H9 (cell line): ENCODE data around the gene AMER1. TPM values are rescaled to one million over a fixed set of nuclear protein-coding genes. Genes with fewer than 3 reads are reported as not detected.

Experiments used
- DNase-seq: peaks from one replicate; pipeline ENCODE4 v3.0.0-alpha.2; 2017
- H2AFZ ChIP-seq: one replicate; pipeline ENCODE4 v1.6.1; 2013; ENCODE audit warnings: mild to moderate bottlenecking, low read length, control low read depth, moderate library complexity
- H2AK5ac ChIP-seq: 2 replicates; pipeline ENCODE4 v1.6.1; 2013; ENCODE audit warnings: low read length, control low read depth, mixed read lengths; ENCODE audit not compliant: insufficient read length
- H2BK120ac ChIP-seq: one replicate; pipeline ENCODE4 v1.6.1; 2013; ENCODE audit warnings: low read depth, mild to moderate bottlenecking, low read length, control low read depth, inconsistent platforms; ENCODE audit not compliant: poor library complexity, severe bottlenecking
- H2BK12ac ChIP-seq: 2 replicates; pipeline ENCODE4 v1.6.1; 2013; ENCODE audit warnings: low read length, control low read depth, mixed read lengths, low read depth; ENCODE audit not compliant: insufficient read length
- H2BK15ac ChIP-seq: 2 replicates; pipeline ENCODE4 v1.6.1; 2013; ENCODE audit warnings: low read depth, low read length, control low read depth
- H2BK20ac ChIP-seq: one replicate; pipeline ENCODE4 v1.6.1; 2013; ENCODE audit warnings: low read depth, mild to moderate bottlenecking, low read length, control low read depth, inconsistent platforms; ENCODE audit not compliant: poor library complexity, severe bottlenecking
- H2BK5ac ChIP-seq: 2 replicates; pipeline ENCODE4 v1.6.1; 2013; ENCODE audit warnings: low read length, control low read depth, mixed read lengths; ENCODE audit not compliant: insufficient read length
- H3K14ac ChIP-seq: 2 replicates; pipeline ENCODE4 v1.6.1; 2013; ENCODE audit warnings: low read length, control low read depth; ENCODE audit not compliant: insufficient read depth
- H3K18ac ChIP-seq: 2 replicates; pipeline ENCODE4 v1.6.1; 2013; ENCODE audit warnings: low read depth, mild to moderate bottlenecking, mixed read lengths, low read length, control low read depth; ENCODE audit not compliant: insufficient read length
- H3K23ac ChIP-seq: 2 replicates; pipeline ENCODE4 v1.6.1; 2013; ENCODE audit warnings: low read length, control low read depth, mixed read lengths, low read depth; ENCODE audit not compliant: insufficient read length
- H3K23me2 ChIP-seq: 2 replicates; pipeline ENCODE4 v1.6.1; 2013; ENCODE audit warnings: low read depth, mild to moderate bottlenecking, mixed read lengths, low read length, control low read depth; ENCODE audit not compliant: insufficient read length, poor library complexity, severe bottlenecking
- H3K27ac ChIP-seq: 2 replicates; pipeline ENCODE4 v1.5.1; 2013; ENCODE audit warnings: low read length, control low read depth, mixed read lengths, low read depth; ENCODE audit not compliant: insufficient read length
- H3K27me3 ChIP-seq: 2 replicates; pipeline ENCODE4 v1.6.1; 2013; ENCODE audit warnings: low read length, control low read depth, inconsistent platforms; ENCODE audit not compliant: insufficient read depth
- H3K4ac ChIP-seq: 2 replicates; pipeline ENCODE4 v1.6.1; 2013; ENCODE audit warnings: low read depth, mild to moderate bottlenecking, control low read depth, inconsistent platforms, low read length, moderate library complexity
- H3K4me1 ChIP-seq: 2 replicates; pipeline ENCODE4 v1.6.1; 2013; ENCODE audit warnings: low read length, control low read depth, inconsistent platforms; ENCODE audit not compliant: insufficient read depth
- H3K4me2 ChIP-seq: 2 replicates; pipeline ENCODE4 v1.6.1; 2013; ENCODE audit warnings: low read length, control low read depth, mixed read lengths; ENCODE audit not compliant: insufficient read length, insufficient read depth
- H3K56ac ChIP-seq: 2 replicates; pipeline ENCODE4 v1.6.1; 2013; ENCODE audit warnings: low read depth, mild to moderate bottlenecking, mixed read lengths, low read length, control low read depth; ENCODE audit not compliant: insufficient read length
- H3K79me1 ChIP-seq: 2 replicates; pipeline ENCODE4 v1.6.1; 2013; ENCODE audit warnings: low read depth, mild to moderate bottlenecking, moderate library complexity, low read length, control low read depth, inconsistent platforms; ENCODE audit not compliant: insufficient read depth, poor library complexity, severe bottlenecking
- H3K79me2 ChIP-seq: 2 replicates; pipeline ENCODE4 v1.6.1; 2013; ENCODE audit warnings: low read length, control low read depth, inconsistent platforms; ENCODE audit not compliant: insufficient read depth
- H3K9ac ChIP-seq: 2 replicates; pipeline ENCODE4 v1.6.1; 2013; ENCODE audit warnings: low read length, control low read depth, mixed read lengths; ENCODE audit not compliant: insufficient read length; ENCODE audit errors: extremely low read depth
- H3K9me3 ChIP-seq: one replicate; pipeline ENCODE4 v1.6.1; 2013; ENCODE audit warnings: low read depth, low read length, inconsistent platforms; ENCODE audit not compliant: control insufficient read depth
- H3T11ph ChIP-seq: one replicate; pipeline ENCODE4 v1.6.1; 2013; ENCODE audit warnings: mild to moderate bottlenecking, low read length, control low read depth, inconsistent platforms
- H4K20me1 ChIP-seq: one replicate; pipeline ENCODE4 v1.6.1; 2013; ENCODE audit not compliant: control insufficient read depth, insufficient read length, insufficient read depth
- H4K5ac ChIP-seq: 2 replicates; pipeline ENCODE4 v1.6.1; 2013; ENCODE audit warnings: low read depth, mild to moderate bottlenecking, mixed read lengths, low read length, control low read depth; ENCODE audit not compliant: insufficient read length
- H4K8ac ChIP-seq: replicated peaks from 2 replicates; pipeline ENCODE4 v1.6.1; 2013; ENCODE audit warnings: low read length, control low read depth, mixed read lengths, low read depth; ENCODE audit not compliant: insufficient read length
- H4K91ac ChIP-seq: 2 replicates; pipeline ENCODE4 v1.6.1; 2013; ENCODE audit warnings: low read depth, mild to moderate bottlenecking, moderate library complexity, mixed read lengths, low read length, control low read depth; ENCODE audit not compliant: insufficient read length
- H3K27ac Mint-ChIP-seq, 3 experiments: 2 replicates in 2 of 3; 3 replicates in 1 of 3; pipeline ENCODE4 v1.8.0; 2020 to 2021; ENCODE audit warnings: mixed read lengths in 3 of 3, mild to moderate bottlenecking in 1 of 3, moderate library complexity in 1 of 3
- H3K27me3 Mint-ChIP-seq: 2 replicates; pipeline ENCODE4 v1.8.0; 2021; ENCODE audit warnings: low read depth, mild to moderate bottlenecking, moderate library complexity, mixed read lengths
- H3K36me3 Mint-ChIP-seq, 3 experiments: 2 replicates in 2 of 3; 3 replicates in 1 of 3; pipeline ENCODE4 v1.8.0; 2020 to 2021; ENCODE audit warnings: low read depth in 3 of 3, mixed read lengths in 3 of 3; ENCODE audit not compliant: insufficient read depth in 1 of 3
- H3K4me1 Mint-ChIP-seq, 2 experiments: 2 replicates each; pipeline ENCODE4 v1.8.0; 2020; ENCODE audit warnings: mixed read lengths in 2 of 2
- H3K4me3 Mint-ChIP-seq, 2 experiments: 2 replicates in 1 of 2; 3 replicates in 1 of 2; pipeline ENCODE4 v1.8.0; 2020 to 2021; ENCODE audit warnings: mild to moderate bottlenecking in 2 of 2, mixed read lengths in 2 of 2, moderate library complexity in 1 of 2
- H3K9me3 Mint-ChIP-seq, 2 experiments: 2 replicates in 1 of 2; 3 replicates in 1 of 2; pipeline ENCODE4 v1.8.0; 2020; ENCODE audit warnings: mild to moderate bottlenecking in 2 of 2, mixed read lengths in 2 of 2, moderate library complexity in 1 of 2
- CTCF ChIP-seq: fragments of 200-600 bp; sonication (generic); conservative IDR thresholded peaks from 3 replicates; pipeline ENCODE4 v1.8.0; 2021; ENCODE audit warnings: antibody characterized with exemption, mild to moderate bottlenecking
- WGBS: extraction: QIAGEN DNeasy Blood & Tissue Kit; methylation state at CpG from one replicate; pipeline ENCODE4 v1.1.7; 2013; ENCODE audit warnings: missing lambda C conversion rate, low lambda C conversion rate, mixed read lengths; ENCODE audit not compliant: insufficient read length; ENCODE audit errors: extremely low coverage; 5-methylcytosine and 5-hydroxymethylcytosine counted together
- total RNA-seq: library from RNA; stranded (reverse); gene quantifications from 2 replicates; pipeline ENCODE4 v1.2.1, GENCODE V29; 2021

The AMER1 gene
- total RNA-seq, 1 experiment from 2014 or later = 6.2 TPM

- no CpG with 5 or more reads among the region's 1 CpG for WGBS
- H3K18ac ChIP-seq = no peak overlapping the region
- no peaks in the 10 kb centered on the region for H4K20me1 ChIP-seq
Measured at GRCh38 chrX:64169988-64170387, 35.5 kb downstream of the AMER1 start.

More at GRCh38 chrX:64169988-64170387, 35.5 kb downstream of the AMER1 start:
- H3K4me3 Mint-ChIP-seq = no peak overlapping the region
- no peaks in the 10 kb centered on the region for H3K4me1 ChIP-seq
- H3K9me3 Mint-ChIP-seq = peaks cover 48 to 59% of the 10 kb centered on the region in 2 experiments
- H4K5ac ChIP-seq = no peak overlapping the region
- no peak overlapping the region for H3K14ac ChIP-seq
- H2BK12ac ChIP-seq = no peak overlapping the region
- H3K27ac ChIP-seq = no peak overlapping the region
- H2AFZ ChIP-seq = no peak overlapping the region
- TF ChIP-seq CTCF = no peak
- no peaks in the 10 kb centered on the region for H3K27me3 ChIP-seq
- no peak overlapping the region for H3K56ac ChIP-seq
- peaks cover 8% of the 10 kb centered on the region for H3K9me3 ChIP-seq
- no peak overlapping the region for H4K91ac ChIP-seq
- H3K27ac Mint-ChIP-seq = no peak overlapping the region
- H3K4me1 Mint-ChIP-seq = no peaks in the 10 kb centered on the region
- H3K9ac ChIP-seq = no peak overlapping the region
- H3K79me1 ChIP-seq = no peaks in the 10 kb centered on the region
- no peaks in the 10 kb centered on the region for H3K79me2 ChIP-seq
- H2BK5ac ChIP-seq = no peak overlapping the region
- no peaks in the 10 kb centered on the region; a peak in 3 of 7 replicates for H3K36me3 Mint-ChIP-seq
- DNase-seq = no peak
- no peak overlapping the region for H2BK120ac ChIP-seq
- H2BK15ac ChIP-seq = no peak overlapping the region
- no peak overlapping the region for H3K23ac ChIP-seq
- H3K4me2 ChIP-seq = no peak overlapping the region
- H3K23me2 ChIP-seq = no peaks in the 10 kb centered on the region
- H3K27me3 Mint-ChIP-seq = no peaks in the 10 kb centered on the region
- no peak overlapping the region for H3T11ph ChIP-seq
- H2AK5ac ChIP-seq = no peak overlapping the region
- no peak overlapping the region for H2BK20ac ChIP-seq
- no peak overlapping the region for H3K4ac ChIP-seq
- H4K8ac ChIP-seq = no peak overlapping the region
